HG03558 (cell line): ENCODE data around the gene PAGR1.
"Not testable (repeated sequence)": the region's sequence is repeated elsewhere in the genome, so short reads cannot be mapped to it uniquely, and the experiment has no call there.

Source experiments
- ATAC-seq: cut with Tn5 transposase; IDR thresholded peaks from one replicate; pipeline ENCODE4 v1.9.1; 2021; ENCODE audit warnings: moderate number of reproducible peaks; ENCODE audit not compliant: unreplicated experiment; ENCODE audit errors: extremely low read depth

The PAGR1 gene

DNA sequence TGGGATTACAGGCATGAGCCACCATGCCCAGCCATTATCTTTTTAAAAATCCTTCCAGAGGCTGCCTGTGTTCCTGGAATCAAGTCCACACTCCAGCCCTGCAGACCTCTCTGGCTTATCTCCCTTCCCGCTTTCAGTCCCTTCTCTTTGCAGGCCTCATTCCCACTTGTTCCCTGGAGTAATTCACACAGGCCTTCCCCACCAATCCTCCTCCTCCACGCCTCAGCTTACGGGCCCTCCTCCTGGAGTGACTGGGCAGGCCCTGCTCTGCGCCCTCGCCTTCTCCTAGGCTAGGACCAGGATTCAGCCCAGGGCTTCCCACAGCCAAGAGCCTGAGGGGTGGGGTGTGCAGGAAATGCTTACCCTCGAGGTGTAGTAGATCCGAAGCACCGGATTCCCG is 44.3 kb downstream of the PAGR1 start:
- ATAC-seq, result no peak

GRCh38 chr16:29862383-29862883 is 46.5 kb downstream of the PAGR1 start:
- no peak for ATAC-seq

- no peak for ATAC-seq
Measured at GRCh38 chr16:29862884-29863668, 47.1 kb downstream of the PAGR1 start, which contains the start of gene CDIPT. CDIPT (minus strand) TSS chr16:29863226; CDS start chr16:29862857, 369 bp downstream.

DNA sequence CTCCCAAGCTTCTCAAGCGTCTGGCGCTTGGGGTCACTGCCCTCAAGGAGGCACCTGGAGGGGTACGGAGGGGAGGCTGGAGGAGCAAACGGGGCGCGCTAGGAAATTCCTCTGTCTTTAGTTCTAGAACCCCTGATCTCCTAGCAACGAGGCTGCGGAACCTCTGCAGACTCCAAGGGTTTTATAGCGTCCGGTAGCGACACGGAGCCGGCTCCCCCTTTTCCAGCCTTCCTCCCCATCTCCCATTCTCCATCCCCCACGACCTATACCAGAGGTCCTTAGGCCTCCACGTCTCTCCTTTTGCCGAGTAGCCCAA is 47.7 kb downstream of the PAGR1 start:
- no peak for ATAC-seq

GRCh38 chr16:29864205-29864604 is 48.3 kb downstream of the PAGR1 start:
- ATAC-seq, result no peak

- no peak for ATAC-seq
Measured at GRCh38 chr16:29868396-29869009, 52.6 kb downstream of the PAGR1 start.

GRCh38 chr16:29869067-29869466 is 53.1 kb downstream of the PAGR1 start:
- not testable (repeated sequence) for ATAC-seq
